ENCODE measurements around the gene AHCYL2. TPM values are rescaled to one million over a fixed set of nuclear protein-coding genes. Genes with fewer than 3 reads are reported as not detected.

The AHCYL2 gene
- total RNA-seq, 4 donors from 2014 or later, result 83.2 to 149 (median 101) TPM

DNA sequence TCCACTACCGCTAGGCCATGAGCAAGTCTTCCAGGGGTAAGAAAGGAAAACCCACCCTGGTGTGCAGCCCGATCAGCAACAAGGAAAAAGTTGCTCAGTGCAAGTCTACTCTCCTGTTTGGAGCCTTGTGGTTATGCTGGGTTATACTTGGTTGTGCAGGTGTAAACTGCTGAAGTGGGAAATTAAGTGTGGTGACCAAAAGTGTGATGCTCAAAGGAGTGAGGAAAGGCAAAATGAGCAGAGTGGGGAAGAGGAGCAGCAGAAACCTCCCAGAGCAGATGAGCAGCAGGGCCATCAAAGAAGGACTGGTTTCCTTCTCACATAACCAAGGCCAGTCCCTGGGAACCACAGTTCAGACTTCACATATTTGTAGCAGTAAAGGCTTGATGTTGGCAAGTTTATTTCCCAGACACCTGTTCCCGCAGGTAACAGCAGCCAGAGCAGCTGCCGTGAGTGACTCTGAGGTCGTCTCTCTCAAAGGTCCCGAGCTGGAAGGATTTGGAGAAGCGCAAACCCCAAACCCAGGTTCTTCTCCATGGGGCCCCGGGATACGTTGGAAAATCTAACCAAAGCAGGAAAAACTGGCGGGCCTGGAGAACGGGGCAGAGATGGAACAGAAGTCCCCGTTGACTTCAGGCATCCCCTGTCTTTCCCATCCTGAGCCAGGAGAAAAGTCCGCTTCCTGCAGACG, 37.0 kb upstream of the AHCYL2 start:
- no peak for DNase-seq
- no peaks in the 10 kb centered on the region for H3K36me3 ChIP-seq
- H3K27me3 ChIP-seq, result no peaks in the 10 kb centered on the region
- H3K4me1 ChIP-seq, result peaks cover 0 to 13% of the 10 kb centered on the region in 2 donors
- WGBS, 2 donors, result 30 to 39% methylated on average over 13 to 14 of the region's 14 CpGs
- no peak for TF ChIP-seq POLR2A (IDR thresholded peaks at IDR 0.05)
- TF ChIP-seq, protein P1, sequence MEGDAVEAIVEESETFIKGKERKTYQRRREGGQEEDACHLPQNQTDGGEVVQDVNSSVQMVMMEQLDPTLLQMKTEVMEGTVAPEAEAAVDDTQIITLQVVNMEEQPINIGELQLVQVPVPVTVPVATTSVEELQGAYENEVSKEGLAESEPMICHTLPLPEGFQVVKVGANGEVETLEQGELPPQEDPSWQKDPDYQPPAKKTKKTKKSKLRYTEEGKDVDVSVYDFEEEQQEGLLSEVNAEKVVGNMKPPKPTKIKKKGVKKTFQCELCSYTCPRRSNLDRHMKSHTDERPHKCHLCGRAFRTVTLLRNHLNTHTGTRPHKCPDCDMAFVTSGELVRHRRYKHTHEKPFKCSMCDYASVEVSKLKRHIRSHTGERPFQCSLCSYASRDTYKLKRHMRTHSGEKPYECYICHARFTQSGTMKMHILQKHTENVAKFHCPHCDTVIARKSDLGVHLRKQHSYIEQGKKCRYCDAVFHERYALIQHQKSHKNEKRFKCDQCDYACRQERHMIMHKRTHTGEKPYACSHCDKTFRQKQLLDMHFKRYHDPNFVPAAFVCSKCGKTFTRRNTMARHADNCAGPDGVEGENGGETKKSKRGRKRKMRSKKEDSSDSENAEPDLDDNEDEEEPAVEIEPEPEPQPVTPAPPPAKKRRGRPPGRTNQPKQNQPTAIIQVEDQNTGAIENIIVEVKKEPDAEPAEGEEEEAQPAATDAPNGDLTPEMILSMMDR (IDR thresholded peaks at IDR 0.05), result no peak
- intact Hi-C loops (cut with DNase I), result no loop called here
- no peaks in the 10 kb centered on the region for H3K9me3 ChIP-seq
- H3K27ac ChIP-seq, result no peak overlapping the region
- peak overlapping the region in 2 of 3 donors; percentile 68 to 86 for H3K4me3 ChIP-seq (replicated peaks in 1 of 3)

DNA sequence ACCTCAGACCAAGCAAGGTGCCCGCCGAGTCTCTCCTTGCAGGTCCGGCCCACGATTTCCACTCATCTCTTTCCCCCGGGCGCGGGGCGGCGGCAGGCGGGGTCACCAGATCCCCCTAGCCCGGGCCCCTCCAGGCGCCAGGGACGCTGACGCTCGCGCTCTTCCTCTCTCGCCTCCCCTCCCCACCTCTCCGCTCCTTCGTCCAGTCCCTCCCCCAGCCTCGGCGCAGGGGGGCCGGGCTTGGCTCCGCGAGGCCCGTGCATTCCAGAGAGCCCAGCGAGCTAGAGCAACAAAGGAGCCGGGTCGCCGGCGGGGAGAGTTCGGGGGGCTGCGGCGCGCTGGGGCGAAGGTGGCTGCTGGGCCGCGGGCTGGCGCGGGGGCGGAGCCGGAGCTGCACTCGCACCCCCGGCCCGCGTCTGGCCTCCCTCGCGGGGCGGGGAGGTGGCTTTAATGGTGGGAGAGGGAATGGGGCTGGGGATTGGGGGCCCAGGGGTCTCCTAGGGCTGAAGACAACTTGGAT, 36.4 kb upstream of the AHCYL2 start, which contains the start of gene SMO:
Gene SMO, plus strand, starts transcription at position 262 of the 520 bp plus-strand sequence. CDS start 519 bp downstream, outside the sequence.
- Histone ChIP-seq H3K9me3 (no peaks in the 10 kb centered on the region), H3K4me1 (peaks cover 0 to 13% of the 10 kb centered on the region in 2 donors), H3K36me3 (no peaks in the 10 kb centered on the region), H3K27ac (peak within 1 kb of the TSS; percentile 16 to 37 (median 25)), H3K4me3 (replicated peaks in 1 of 3) (peak within 1 kb of the TSS; percentile 41 to 86 (median 68)), H3K27me3 (no peaks in the 10 kb centered on the region)
- intact Hi-C loops (cut with DNase I), result no loop called here
- 0 to 1% methylated on average over 20 to 27 of the region's 48 CpGs for WGBS, 2 donors
- peak; percentile 63 to 71 for DNase-seq
- TF ChIP-seq POLR2A (IDR thresholded peaks at IDR 0.05), result peak in 1 of 2 donors; percentile 57
- TF ChIP-seq, protein P1 (IDR thresholded peaks at IDR 0.05), result no peak

DNA sequence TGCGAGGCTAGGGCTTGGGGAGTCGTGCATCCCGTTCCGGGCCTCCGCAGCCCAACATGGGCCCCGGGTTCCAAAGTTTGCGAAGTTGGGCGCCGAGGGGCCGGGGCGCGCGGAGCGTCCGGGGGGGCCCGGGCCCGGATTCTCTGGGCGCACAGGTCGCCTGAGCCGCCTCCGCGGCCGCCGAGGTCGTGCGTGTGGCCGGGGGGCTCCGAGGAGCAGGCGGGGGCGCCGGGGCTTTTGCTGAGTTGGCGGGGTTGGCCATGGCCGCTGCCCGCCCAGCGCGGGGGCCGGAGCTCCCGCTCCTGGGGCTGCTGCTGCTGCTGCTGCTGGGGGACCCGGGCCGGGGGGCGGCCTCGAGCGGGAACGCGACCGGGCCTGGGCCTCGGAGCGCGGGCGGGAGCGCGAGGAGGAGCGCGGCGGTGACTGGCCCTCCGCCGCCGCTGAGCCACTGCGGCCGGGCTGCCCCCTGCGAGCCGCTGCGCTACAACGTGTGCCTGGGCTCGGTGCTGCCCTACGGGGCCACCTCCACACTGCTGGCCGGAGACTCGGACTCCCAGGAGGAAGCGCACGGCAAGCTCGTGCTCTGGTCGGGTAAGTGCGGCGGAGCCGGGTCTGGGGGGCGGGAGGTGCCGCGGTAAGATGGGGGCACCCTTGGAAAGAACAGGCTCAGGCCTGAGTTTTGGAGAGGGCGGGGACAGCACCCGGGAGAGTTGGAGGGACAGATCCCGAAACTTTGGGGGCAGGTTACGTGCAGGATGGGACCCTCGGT, 35.8 kb upstream of the AHCYL2 start:
- Histone ChIP-seq H3K36me3 (no peaks in the 10 kb centered on the region), H3K27ac (peak overlapping the region in 2 of 3 donors; percentile 25 to 37), H3K27me3 (no peaks in the 10 kb centered on the region), H3K4me1 (peaks cover 0 to 13% of the 10 kb centered on the region in 2 donors), H3K4me3 (replicated peaks in 1 of 3) (peak overlapping the region; percentile 41 to 86 (median 68)), H3K9me3 (no peaks in the 10 kb centered on the region)
- peak; percentile 33 to 36 for DNase-seq
- WGBS, 2 donors, result 2 to 3% methylated on average over 8 to 20 of the region's 83 CpGs
- no peak for TF ChIP-seq POLR2A (IDR thresholded peaks at IDR 0.05)
- TF ChIP-seq, protein P1 (IDR thresholded peaks at IDR 0.05), result no peak
- intact Hi-C loops (cut with DNase I), result no loop called here

DNA sequence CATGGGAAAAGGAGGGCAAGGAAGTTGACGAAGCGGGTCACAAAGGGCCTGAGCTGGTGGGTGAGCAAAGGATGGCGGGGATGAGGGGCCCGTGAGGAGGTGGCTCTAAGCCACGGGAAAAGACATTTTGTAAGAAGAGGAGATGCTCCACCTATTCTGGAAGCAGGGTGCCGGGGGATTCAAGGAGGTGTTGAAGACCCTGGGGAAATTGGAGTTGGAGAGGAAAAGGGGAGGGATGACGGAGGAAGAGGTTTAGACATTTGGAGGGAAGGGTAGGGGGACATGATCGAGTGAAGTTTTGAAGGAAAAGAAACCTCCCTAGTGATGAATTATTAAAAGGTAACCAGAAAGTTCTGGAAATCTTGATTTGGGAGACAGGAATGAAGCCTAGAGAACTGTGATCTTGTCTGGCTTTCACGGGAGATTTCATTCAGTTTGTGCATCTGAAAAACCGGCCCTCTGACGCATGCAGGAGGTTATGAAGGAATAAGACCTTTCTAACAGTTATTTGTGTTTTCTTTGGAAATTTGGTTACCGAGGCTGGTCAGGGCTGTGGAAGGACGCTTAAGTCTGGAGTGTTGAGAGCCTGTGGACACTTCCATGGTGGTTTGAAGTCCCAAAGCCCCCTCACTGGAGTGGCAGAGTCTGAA, 35.0 kb upstream of the AHCYL2 start:
- H3K4me1 ChIP-seq, result peaks cover 0 to 13% of the 10 kb centered on the region in 2 donors
- no peak for TF ChIP-seq POLR2A (IDR thresholded peaks at IDR 0.05)
- TF ChIP-seq, protein P1 (IDR thresholded peaks at IDR 0.05), result no peak
- no peak for DNase-seq
- H3K27ac ChIP-seq, result no peak overlapping the region
- 29 to 36% methylated on average over 13 of the region's 13 CpGs for WGBS, 2 donors
- H3K9me3 ChIP-seq, result no peaks in the 10 kb centered on the region
- no peaks in the 10 kb centered on the region for H3K27me3 ChIP-seq
- peak overlapping the region in 2 of 3 donors; percentile 68 to 86 for H3K4me3 ChIP-seq (replicated peaks in 1 of 3)
- no peaks in the 10 kb centered on the region for H3K36me3 ChIP-seq
- intact Hi-C loops (cut with DNase I), result no loop called here
